GM19023 (cell line): Measurements from ENCODE around the gene ARF6.
"Not testable (repeated sequence)": the region's sequence is repeated elsewhere in the genome, so short reads cannot be mapped to it uniquely, and the experiment has no call there.

ENCODE experiments used
- ATAC-seq: cut with Tn5 transposase; IDR thresholded peaks from one replicate; pipeline ENCODE4 v1.9.1; 2021; ENCODE audit warnings: mild to moderate bottlenecking, moderate library complexity; ENCODE audit not compliant: unreplicated experiment

ARF6 gene

DNA sequence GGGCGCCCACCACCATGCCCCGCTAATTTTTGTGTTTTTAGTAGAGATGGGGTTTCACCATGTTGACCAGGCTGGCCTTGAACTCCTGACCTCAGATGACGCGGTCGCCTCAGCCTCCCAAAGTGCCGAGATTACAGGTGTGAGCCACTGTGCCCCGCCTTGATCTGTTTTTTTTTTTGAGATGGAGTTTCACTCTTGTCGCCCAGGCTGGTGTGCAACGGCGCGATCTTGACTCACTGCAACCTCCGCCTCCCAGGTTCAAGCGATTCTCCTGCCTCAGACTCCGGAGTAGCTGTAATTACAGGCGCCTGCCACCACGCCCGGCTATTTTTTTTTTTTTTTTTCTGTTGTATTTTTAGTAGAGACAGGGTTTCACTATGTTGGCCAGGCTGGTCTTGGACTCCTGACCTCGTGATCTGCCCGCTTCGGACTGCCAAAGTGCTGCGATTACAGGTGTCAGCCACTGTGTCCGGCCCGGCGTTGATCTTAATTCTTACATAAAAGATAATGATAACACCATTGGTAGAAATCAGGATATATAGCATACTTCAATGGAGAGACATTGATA lies 9.9 kb downstream of the ARF6 start:
- not testable (repeated sequence) for ATAC-seq

DNA sequence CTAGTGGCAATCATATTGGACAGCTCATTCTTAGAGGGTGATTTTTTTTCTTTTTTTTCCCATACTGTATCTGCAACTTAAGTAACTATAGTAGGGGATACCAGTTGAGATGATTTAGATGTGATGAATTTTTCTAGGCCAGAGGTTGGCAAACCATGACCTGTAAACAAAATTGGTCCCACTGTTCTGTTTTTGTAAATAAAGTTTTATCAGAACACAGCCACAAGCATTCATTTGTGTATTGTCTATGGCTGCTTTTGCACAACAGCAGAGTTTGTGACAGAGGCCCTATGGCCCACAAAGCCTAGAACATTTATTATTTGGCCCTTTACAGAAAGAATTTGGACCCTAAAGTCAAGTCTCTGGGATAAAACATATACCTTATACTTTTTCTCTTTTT lies 11.4 kb downstream of the ARF6 start:
- ATAC-seq = no peak

DNA sequence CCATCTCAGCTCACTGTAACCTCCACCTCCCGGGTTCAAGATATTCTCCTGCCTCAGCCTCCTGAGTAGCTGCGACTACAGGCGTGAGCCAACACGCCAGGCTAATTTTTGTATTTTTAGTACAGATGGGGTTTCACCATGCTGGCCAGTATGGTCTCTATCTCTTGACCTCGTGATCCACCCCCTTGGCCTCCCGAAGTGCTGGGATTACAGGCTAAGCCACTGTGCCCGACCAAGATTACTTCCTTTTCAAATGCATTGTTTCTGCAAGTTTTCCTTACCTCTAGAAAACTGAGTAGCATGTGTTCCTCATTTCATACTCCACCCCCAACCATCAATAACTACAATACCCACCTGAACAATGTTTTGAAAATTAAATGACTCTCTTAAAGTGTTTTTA lies 13.1 kb downstream of the ARF6 start:
- ATAC-seq = no peak

DNA sequence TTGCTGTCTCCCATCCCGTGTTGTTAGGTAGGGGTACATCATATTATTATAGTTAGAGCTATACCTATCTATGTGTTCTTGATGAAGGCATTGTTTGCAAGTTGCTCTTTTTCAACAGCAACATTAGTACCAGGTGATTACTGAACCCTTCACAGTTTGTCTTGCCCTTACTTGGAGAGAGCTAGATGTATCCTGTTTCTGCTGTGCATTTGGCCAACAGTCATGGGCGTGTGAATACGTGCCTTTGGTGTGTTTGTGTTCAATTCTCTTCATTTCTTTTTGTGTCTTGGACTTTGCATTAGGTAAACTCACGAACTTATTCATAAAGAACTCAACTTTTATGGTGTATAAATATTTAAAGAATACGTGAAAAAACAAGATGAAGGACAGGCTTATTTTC lies 14.3 kb downstream of the ARF6 start:
- no peak for ATAC-seq

DNA sequence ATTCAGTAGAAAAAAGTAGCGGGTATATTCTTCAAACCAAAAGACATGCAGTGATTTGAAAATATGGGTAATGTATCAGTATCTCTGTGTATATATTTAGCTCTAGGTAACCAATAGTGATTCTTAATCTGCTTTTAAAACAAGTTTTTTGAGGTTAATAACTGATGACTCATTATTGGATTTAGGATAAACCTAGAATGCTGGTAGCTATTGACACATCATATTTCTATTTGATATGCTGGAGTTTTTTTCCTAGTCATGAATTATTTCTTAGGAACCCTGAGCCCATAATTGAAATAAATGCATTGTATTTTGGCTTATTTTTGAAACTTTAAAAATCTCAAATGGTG lies 15.5 kb downstream of the ARF6 start:
- ATAC-seq = no peak

DNA sequence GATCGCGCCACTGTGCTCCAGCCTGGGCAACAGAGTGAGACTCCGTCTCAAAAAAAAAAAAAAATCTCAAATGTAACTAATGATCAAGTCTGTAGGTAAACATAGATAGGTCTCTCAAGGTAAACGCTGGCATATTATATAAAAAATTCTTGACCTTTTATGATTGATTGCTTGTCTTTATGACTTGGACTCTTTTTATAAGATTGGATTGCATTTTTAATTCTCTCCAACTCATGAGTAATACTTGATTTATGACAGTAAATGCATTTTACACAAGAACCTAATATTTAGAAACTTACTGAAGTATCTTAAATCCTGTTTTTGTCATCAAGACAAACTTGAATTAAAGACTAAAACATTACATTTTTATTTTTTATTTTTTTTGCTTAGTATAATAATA lies 16.1 kb downstream of the ARF6 start:
- ATAC-seq = no peak

DNA sequence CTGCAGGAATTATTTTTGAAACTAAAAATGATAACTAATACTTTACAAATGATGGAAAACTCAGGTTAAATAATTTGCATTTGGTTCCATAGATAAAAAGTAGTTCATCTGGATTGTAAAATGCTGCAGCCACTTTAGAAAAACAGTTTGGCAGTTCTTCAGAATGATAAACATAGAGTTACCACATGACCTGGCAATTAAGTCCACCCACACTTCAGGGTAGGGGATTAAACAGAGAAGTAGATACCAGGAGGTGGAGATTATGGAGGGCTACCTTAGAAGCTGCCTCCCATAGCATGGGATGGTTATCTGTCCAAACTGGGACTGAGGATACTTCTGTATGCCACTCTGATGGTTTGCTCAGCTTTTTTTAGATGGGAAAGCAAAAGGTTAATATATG lies 22.2 kb downstream of the ARF6 start:
- no peak for ATAC-seq

DNA sequence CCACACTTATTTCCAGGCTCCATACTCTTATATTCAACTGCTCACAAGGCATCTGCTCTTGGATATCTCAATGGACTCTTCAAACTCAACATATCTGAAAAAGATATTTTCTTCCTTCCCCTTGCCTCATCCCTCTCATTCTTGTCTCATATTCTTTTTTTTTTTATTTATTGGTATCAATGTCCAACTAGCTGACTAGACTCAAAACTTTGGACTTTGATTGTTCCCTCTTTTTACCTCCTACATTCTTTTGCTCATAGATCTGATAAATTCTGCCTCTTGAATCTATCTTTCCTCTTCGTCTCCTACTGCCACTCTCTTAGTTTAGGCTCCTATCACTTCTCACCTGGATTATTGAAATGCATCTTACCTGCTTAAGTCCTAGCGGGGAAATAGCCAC lies 25.8 kb downstream of the ARF6 start:
- ATAC-seq = no peak

DNA sequence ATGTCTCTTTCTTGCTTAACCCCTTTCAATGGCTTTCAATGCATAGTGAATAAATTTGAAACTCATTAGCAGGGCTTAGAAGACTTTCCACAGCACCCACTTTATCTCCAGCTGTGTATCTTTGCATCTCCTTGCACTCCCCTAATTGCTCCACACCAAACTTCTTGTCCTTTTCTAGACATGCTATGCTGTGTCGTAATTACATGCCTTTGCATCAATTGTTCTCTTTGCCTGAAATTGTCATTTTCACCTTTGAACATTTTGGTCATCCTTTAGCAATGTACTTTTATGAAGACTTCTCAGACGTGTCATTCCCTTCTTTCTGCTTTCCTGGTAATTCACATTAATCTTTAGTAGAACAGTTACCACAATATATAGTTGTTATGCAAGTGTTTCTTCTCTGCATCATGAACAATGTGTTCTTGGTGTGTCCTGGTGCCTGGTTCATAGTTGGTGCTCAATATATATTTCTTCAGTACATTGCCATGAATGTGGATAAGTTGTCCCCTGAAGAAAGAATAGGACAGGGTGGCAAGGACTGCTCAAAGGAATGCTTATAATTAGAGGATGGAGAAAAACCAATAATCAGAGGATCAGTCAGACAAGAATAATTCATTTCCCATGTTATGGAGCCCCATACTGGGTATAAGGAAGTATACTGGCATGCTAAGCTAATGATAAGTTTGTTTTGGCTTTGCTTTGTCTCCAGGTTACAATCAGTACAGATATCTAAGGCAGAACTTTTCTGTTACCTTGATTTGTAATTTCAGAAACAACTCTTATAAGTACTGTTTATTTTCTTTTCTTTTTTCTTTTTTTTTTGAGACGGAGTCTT lies 27.2 kb downstream of the ARF6 start:
- ATAC-seq = no peak

DNA sequence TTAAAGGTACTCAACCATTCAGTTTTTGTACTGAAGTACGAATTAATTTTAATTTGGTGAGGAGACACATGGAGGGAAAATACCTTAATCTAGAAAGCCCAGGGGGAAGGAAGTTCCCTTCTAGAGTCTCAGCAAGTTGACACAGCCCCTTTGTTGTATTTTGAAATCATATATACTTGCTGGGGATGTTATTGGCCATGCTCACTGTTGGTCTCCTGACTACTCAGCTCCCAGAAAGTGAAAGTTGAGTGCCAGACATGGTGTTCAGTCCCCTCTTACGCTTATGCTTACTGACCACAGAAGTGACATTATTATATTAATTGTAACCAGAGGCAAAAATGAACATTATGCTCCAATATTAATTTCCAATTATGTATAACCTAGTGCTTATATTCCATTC lies 28.1 kb downstream of the ARF6 start:
- ATAC-seq = no peak

DNA sequence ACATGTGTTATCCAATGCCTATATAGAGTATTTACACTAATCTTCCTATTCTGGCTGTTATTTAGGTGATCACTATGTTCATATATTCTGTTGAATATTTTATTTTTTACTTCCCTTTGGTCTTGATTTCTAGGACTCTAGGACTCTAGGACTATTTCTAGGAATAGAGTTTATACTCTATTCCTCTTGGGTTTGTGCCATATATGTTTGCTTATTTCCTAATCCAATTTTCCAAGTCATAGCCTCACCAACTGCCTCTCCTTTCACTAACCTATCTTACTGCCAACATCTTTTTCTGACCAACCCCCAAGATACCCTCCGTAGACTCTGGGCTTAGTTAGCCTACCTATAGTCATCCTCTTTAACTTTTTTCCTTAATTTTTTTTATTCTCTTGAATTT lies 28.5 kb downstream of the ARF6 start:
- no peak for ATAC-seq

DNA sequence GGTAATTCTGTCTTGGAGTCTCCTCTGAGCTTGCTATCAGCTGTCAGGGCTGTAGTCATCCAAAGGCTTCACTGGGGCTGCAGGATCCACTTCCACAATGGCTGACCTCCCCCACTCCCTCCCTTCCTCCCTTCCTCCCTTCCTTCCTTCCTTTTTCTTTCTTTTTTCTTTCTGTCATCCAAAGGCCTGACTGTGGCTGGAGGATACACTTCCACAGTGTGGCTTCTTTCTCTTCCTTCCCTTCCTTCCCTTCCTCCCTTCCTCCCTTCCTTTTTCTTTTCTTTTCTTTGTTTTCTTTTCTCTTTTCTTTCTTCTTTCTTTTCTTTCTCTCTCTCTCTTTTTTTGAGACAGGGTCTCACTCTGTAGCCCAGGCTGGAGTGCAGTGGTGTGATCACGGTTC lies 30.6 kb downstream of the ARF6 start:
- ATAC-seq = no peak

DNA sequence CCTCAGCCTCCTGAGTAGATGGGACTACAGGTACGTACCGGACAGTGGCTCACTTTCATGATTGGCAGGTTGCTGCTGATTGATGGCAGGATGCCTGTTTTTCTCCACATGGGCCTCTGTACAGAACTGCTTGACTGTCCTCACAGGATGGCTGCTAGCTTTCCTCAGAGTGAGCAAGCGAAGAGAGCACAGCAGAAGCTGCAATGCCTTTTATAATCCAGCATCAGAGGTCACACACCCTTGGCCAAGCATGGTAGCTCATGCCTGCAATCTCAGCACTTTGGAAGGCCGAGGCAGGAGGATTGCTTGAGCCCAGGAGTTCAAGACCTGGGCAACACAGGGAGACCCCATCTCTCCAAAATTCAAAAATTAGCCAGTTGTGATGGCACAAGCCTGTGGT lies 31.0 kb downstream of the ARF6 start:
- ATAC-seq = no peak

DNA sequence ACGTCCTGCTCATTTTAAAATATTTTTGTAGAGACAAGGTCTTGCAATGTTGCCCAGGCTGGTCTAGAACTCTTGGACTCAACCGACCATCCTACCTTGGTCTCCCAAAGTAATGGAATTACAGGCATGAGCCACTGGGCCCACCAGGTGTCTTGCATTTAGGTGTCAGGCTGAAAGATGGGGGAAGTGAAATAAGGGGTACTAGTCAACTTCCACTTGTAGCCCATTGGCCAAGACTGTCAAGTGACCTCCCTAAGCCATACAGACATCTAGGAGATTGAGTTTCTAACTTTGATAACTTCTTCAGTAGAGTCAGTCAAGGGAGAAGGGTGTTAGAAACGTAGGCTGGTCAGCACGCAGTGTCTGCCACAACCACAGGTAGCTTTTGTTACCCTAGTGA lies 32.0 kb downstream of the ARF6 start:
- no peak for ATAC-seq

DNA sequence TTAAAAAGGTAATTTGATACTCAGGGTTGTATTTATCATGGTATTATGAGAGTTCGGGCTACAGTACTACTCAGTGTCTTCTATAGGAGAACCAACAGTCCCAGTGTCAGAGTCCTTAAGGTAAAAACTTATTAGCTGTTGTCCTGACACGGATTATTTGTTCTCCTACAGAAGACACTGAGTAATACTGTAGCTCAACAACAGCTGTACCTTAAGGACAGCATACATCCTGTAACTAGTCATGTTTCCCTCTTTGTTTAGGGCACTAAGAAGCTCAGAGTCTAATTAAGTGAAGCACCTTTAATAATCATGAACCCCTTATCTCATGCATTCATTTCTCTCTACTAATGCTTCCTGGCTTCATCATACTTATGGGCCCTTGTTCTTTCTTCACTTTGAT lies 33.9 kb downstream of the ARF6 start:
- no peak for ATAC-seq

DNA sequence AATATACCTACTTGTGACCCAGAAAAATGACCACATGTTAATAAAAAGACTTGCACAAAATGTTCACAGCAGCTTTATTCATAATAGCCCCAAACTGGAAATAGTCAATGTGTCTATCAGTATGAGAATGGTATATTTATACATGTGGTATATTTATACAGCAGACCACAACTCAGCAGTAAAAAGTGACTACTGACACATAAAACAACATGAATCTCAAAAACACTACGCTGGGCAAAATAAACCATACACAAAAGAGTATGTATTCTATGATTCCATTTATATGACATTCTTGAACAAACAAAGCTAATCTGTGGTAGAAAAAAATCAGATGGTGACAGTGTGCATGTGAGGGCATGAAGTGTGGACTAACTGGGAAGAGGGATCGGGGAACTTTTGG lies 35.1 kb downstream of the ARF6 start:
- ATAC-seq = no peak

DNA sequence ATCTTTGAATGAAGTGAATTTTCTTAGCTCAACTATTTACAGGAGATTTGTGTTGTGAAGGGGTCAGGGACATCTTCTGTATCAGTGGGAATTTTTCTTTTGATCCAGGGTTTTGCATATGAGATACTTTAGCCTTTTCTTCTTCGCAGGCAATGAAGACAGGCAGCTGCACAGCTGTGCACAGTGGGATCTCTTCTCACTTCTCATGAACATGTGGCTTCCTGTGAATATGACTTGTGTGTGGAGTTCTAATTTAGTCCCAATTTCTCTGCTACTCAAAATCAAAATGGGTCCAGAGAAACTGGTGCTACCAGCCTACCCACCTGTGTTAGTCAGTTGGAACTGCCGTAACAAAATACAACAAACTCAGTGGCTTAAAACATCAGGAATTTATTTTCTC lies 37.8 kb downstream of the ARF6 start:
- no peak for ATAC-seq

DNA sequence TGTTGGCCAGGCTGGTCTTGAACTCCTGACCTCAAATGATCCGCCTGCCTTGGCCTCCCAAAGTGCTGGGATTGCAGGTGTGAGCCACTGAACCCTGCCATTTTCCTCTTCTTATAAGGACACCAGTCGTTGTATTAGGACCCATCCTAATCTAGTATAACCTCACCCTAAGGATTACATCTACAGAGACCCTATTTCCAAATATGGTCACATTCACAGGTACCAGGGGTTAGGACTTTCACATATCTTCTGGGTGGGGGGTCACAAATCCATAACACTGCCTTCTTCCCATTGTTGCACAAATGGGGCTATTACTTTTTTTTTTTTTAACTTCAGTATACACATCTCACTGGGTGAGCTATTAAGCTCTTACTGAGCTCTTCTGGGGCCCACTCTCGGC lies 38.6 kb downstream of the ARF6 start:
- no peak for ATAC-seq

DNA sequence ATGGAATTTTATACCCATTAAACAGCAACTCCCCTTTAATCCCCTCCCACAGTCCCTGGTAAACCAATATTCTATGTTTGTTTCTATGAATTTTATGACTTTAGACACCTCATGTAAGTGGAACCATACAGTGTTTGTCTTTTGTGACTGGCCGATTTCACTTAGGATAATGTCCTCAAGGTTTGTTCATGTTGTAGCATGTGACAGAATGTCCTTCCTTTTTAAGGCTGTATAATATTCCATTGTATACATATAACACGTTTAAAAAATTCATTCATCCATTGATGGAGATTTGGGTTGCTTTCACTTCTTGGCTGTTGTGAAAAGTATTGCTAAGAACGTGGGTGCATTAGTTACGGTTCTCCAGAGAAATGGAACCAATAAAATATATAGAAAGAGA lies 40.2 kb downstream of the ARF6 start:
- no peak for ATAC-seq

DNA sequence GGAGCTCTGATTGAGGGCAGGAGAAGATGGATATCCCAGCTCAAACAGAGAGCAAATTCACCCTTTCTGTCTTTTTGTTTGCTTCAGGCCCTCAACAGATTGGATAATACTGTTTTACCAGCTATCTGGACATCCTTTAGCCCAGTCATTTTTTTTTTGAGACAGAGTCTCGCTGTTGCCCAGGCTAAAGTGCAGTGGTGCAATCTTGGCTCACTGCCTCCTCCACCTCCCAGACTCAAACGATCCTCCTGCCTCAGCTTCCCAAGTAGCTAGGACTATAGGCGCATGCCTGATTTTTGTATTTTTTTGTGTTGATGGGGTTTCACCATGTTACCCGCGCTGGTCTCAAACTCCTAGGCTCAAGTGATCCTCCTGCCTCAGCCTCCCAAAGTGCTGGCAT lies 40.8 kb downstream of the ARF6 start:
- no peak for ATAC-seq

DNA sequence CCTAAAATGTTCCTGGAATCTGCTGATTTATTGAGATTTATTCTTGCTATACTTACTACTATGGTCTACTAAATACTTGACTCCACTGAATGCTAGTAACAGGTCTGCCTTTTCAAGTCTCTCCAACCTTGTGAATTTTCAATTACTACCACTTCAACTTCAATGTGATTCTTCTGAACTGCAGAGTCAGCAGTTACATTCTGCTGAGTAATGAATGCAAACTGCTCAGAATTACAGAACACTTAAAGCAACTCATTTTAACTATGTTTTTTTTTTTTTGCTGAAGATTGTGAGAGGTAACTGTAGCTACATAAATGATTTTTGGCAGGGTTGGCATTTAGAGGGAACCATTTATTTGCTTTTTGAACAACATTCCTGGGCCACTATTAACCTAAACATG lies 41.8 kb downstream of the ARF6 start:
- ATAC-seq = no peak

DNA sequence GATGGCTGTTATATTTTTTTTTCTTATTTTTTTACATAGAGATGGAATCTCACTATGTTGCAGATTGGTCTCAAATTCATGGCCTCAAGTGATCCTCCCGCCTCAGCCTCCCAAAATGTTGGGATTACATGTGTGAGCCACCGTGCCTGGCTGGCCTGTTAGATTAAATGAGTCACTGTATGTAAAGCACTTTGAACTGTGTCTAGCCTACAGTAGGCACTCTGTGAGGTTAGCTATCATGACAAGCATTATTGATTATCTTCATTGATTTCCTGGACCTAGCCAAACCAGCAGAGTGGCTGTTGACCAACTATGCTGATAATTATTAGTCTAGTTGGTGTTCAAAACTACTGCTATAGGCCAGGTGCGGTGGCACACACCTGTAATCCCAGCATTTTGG lies 42.6 kb downstream of the ARF6 start:
- no peak for ATAC-seq

DNA sequence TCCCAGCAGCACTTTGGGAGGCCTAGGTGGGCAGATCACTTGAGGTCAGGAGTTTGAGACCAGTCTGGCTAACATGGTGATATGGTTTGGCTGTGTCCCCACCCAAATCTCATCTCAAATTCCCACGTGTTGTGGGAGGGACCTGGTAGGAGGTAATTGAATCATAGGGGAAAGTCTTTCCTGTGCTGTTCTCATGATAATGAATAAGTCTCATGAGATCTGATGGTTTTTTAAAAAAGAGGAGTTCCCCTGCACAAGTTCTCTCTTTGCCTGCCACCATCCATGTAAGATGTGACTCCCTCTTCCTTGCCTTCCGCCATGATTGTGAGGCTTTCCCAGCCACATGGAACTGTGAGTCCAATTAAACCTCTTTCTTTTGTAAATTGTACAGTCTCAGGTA lies 43.4 kb downstream of the ARF6 start:
- ATAC-seq = not testable (repeated sequence)
